Caki2 (cell line): ENCODE measurements around the gene LILRB3. TPM values are rescaled to one million over a fixed set of nuclear protein-coding genes. Genes with fewer than 3 reads are reported as not detected.
"Not testable (repeated sequence)": the region's sequence is repeated elsewhere in the genome, so short reads cannot be mapped to it uniquely, and the experiment has no call there.

Experiments
- DNase-seq: peaks from one replicate; pipeline ENCODE4 v3.0.0-alpha.2; 2015; ENCODE audit warnings: low read depth
- in situ Hi-C: cut with HindIII; loops from 2 replicates; pipeline ENCODE4 v1.10.0; 2016; ENCODE audit warnings: low sequenced_read_pairs, low pct_unique_long_range_greater_than_20kb, mixed read lengths
- total RNA-seq: library from RNA; depleted of rRNA; stranded (reverse); fragments of >200 nt; shearing (Covaris generic); gene quantifications from 2 replicates; pipeline ENCODE4 v1.2.3, GENCODE V29; 2014; ENCODE audit warnings: low replicate concordance; rRNA removed

LILRB3 gene
- not detected in 2 replicates for total RNA-seq

DNA sequence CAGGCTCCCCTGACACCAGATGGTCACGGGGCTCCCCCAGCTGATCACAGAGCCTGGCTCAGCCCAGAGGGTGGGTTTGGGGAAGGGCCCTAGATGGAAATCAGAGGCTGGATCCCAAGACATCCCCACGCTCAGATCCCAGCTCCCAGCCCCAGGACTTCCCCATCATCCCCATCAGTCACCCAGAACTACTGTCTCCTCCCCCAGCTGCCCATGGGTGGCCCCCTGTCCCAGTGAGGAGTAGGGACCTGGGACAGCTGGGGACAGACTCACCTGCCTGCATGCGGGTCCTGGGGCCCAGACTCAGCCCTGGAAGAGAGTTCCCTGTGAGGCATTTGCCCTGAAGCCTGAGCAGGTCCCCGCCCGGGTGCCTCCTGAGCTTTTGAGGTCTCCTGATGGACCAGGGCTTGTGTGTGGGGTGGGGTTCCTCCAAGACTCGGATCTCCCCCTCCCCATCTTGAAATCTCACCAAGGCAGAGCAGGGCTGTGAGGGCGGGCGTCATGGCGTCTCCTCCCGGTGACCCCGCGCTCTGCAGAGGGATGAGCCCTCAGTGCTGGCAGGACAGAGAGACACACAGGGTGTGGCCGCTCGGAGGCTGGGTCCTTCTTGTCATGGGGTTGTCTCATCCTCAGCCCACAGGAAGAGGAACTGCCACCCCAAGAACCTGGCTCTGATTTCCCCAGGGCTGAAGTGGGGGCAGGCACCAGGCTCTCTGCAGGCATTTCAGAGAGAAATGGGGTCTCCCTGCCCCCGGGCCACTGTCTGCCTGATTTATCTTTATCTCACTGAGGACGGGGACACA, at the start of gene LILRB3:
LILRB3 (minus strand) TSS at position 534 of the 803 bp plus-strand sequence; CDS start at position 503, 31 bp downstream.
- DNase-seq, in situ Hi-C loops: not testable (repeated sequence)

GRCh38 chr19:54272181-54272580, 49.4 kb upstream of the LILRB3 start:
- in situ Hi-C loops, DNase-seq: not testable (repeated sequence)

GRCh38 chr19:54271587-54271986, 48.8 kb upstream of the LILRB3 start:
- DNase-seq, in situ Hi-C loops: not testable (repeated sequence)

DNA sequence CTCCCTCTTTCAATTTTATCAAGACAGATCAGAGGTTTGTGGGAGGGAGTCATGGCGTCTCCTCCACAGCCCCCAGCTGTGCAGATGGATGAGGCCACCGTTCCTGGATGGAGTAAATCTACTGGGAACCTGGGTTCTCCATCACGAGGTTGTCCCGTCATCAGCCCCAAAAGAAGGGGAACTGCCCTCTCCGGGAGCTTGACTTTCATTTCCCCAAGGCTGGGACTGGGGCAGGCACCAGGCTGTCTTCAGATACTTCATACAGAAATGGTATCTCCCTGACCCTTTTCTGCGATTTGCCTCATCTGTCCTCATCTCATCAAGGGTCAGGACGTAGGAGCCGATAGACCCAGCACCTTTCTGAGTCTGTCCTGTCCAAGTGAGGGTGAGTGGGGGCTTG, 48.3 kb upstream of the LILRB3 start:
- no peak for DNase-seq
- in situ Hi-C loops: no loop called here

- no peak for DNase-seq
- in situ Hi-C loops: no loop called here
Measured at GRCh38 chr19:54268936-54269335, 46.1 kb upstream of the LILRB3 start.

DNA sequence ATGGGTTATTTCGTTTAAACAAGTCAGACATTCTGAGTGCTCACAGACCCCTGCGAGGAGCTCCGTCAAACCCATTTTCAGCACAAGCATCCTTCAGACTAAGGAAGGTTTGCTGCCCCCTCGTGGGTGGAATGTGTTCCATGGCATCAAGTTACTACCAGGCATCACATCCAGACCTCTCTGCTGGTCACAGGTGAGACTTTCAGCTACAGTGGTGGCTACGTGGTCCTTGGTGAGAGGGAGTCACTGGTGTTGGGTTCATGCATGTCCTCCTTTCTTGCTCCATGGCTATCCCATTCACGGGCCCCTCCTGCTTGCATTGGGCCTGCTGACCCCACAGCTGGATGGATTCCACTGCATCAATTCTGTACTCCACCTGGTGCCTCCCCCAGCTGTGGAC, 43.3 kb upstream of the LILRB3 start:
- peak; percentile 47 for DNase-seq
- in situ Hi-C loops: no loop called here

- DNase-seq: no peak
- in situ Hi-C loops: no loop called here
Measured at GRCh38 chr19:54262470-54262869, 39.7 kb upstream of the LILRB3 start.

- in situ Hi-C loops: no loop called here
- no peak for DNase-seq
Measured at GRCh38 chr19:54262066-54262465, 39.3 kb upstream of the LILRB3 start.

- in situ Hi-C loops: no loop called here
- DNase-seq: no peak
Measured at GRCh38 chr19:54257116-54257480, 34.3 kb upstream of the LILRB3 start, which contains the start of gene LILRB5. Gene LILRB5 (minus strand): TSS chr19:54257273. CDS start chr19:54257193, 80 bp downstream.

DNA sequence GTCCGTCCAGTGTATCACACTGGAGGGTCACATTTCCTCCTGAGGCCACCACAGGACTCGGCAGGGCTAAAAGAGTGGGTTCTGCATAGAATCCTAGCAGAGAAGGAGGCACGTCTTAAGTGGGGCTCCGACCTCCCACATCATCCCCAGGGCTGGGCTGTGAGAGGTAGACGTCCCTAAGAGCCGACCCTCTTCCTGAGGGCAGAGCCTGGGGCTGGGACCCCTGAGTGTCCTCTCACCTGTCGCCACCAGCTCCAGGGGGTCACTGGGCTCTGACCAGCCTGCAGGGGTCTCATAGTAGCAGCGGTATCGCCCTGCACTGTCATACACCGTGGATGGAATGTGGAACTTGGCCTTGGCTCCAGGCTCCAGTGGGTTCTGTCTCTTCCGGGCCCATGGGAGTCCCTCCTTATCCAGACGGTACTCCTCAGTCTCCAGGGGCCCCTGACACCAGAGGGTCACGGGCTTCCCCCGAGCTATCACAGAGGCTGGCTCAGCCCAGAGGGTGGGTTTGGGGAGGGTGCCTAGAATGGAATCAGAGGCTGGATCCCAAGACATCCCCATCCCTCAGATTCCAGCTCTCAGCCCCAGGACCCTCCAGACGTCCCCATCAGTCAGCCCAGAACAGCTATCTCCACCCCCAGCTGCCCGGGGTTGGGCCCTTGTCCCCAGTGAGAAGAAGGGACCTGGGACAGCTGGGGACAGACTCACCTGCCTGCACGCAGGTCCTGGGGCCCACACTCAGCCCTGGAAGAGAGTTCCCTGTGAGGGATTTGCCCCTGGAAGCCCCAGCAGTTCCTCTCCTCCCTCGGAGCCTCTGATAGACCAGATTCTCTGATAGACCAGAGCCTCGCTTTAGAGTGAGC, 33.7 kb upstream of the LILRB3 start:
- in situ Hi-C loops: no loop called here
- no peak for DNase-seq

DNA sequence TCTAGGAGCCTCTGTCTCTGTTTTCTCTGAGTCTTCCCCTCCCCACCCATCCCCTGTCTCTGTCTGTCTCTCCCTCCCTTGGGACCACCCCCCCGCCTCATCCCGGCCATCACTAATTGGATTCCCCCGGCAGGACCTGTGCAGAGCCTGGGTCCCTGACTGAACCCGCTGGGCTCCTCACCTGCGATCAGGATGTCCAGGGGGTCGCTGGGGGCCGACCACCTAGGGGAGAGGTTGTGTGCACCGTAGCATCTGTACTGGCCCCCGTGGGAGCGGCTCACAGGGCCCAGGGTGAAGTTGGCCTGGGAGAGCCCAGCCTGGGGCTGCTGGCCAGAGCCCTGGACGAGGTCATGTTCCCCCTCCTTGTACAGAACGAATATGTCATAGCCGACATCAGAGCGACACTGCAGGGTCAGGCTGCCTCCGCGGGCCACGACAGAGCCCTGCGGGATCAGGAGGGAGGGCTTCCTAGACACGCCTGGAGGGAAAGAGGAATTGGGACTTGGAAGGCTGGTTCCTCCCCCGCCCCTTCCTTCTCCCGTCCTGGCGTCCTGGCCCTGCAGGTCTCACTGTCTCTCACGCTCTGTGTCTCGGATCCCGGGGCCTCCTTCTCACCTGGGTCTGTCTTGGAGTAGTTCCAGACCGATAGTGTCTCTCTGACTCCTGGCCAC, 32.4 kb upstream of the LILRB3 start:
- in situ Hi-C loops: no loop called here
- no peak for DNase-seq

GRCh38 chr19:54254195-54254906, 31.5 kb upstream of the LILRB3 start:
- DNase-seq: no peak
- in situ Hi-C loops: no loop called here

GRCh38 chr19:54253331-54254194, 30.8 kb upstream of the LILRB3 start:
- in situ Hi-C loops: no loop called here
- DNase-seq: no peak

DNA sequence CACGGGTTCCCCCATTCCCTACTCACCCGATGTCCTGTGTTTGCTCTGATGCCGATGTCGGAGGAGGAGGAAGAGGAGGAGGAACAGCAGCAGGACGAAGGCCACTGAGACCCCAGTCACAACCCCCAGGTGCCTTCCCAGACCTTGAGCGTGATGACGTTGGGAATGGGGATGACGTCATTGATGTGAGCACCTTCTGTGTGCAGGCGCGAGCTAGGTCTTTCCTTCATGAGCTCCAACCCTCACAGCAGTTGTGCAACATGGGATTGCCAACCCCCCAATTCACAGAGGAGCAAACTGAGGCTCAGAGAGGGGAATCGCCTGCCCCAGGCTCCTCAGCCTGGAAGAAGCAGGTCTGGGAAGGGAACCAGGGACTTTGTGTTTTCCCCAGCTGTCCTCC, 30.0 kb upstream of the LILRB3 start:
- no peak for DNase-seq
- in situ Hi-C loops: no loop called here

GRCh38 chr19:54252243-54252642, 29.4 kb upstream of the LILRB3 start:
- DNase-seq: no peak
- in situ Hi-C loops: no loop called here

DNA sequence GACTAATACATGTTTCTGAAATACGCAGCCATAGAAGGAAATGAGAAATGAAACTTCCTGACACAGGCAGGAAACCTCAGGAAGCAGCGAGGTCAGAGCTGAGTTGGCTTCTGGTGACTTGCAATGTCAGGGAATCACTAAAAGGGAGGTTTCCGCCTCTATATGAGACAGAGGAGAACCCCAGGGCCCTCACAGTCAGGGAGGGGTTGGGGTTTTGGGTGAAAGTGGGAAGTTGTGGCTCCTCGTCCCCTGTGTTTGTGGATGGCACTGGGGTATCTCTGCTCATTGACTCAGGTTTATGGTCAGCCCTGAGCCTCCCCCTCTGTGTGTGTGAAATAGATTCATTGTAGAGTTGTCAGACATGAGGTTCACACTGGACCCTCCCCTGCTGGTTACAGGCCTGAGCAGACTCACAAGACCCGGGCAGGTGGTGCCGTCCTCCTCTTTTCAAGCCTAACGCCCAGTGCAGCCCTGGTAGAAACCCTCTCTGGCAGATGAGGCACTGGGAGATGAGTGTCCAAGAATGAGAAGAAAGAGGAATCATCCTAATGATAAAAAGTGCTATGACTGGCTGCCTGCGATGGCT, 25.3 kb upstream of the LILRB3 start:
- no peak for DNase-seq
- in situ Hi-C loops: no loop called here
